Kidney epithelial cell (primary cell): ENCODE measurements around the gene MCCC2. TPM values are rescaled to one million over a fixed set of nuclear protein-coding genes. Genes with fewer than 3 reads are reported as not detected.

Experiments used
- DNase-seq: peaks from one replicate; pipeline ENCODE4 v3.0.0-alpha.2; 2010; ENCODE audit warnings: low read depth
- H3K27me3 ChIP-seq: 2 replicates; pipeline ENCODE4 v1.6.0; 2011; ENCODE audit warnings: low read length; ENCODE audit not compliant: control insufficient read depth, insufficient read depth
- H3K36me3 ChIP-seq: 2 replicates; pipeline ENCODE4 v1.5.1; 2011; ENCODE audit warnings: low read length; ENCODE audit not compliant: control insufficient read depth, insufficient read depth
- H3K4me3 ChIP-seq: 2 replicates; pipeline ENCODE4 v1.5.1; 2011; ENCODE audit warnings: low read depth, mild to moderate bottlenecking, control low read depth, low read length
- CTCF ChIP-seq: IDR thresholded peaks from 2 replicates; pipeline ENCODE4 v1.5.1; 2011; ENCODE audit warnings: mild to moderate bottlenecking, moderate library complexity, low read length, control low read depth, inconsistent platforms; ENCODE audit not compliant: insufficient read depth, poor library complexity, severe bottlenecking
- total RNA-seq: library from RNA; depleted of rRNA; stranded (reverse); fragments of >200 nt; gene quantifications from 2 replicates; pipeline ENCODE4 v1.2.3, GENCODE V29; 2015

Gene MCCC2
- total RNA-seq, 1 donor from 2014 or later: 44.1 TPM

GRCh38 chr5:71631070-71631469, 43.9 kb downstream of the MCCC2 start:
- Histone ChIP-seq H3K4me3 (no peak overlapping the region), H3K36me3 (no peaks in the 10 kb centered on the region), H3K27me3 (no peaks in the 10 kb centered on the region)
- TF ChIP-seq CTCF: no peak
- no peak for DNase-seq

DNA sequence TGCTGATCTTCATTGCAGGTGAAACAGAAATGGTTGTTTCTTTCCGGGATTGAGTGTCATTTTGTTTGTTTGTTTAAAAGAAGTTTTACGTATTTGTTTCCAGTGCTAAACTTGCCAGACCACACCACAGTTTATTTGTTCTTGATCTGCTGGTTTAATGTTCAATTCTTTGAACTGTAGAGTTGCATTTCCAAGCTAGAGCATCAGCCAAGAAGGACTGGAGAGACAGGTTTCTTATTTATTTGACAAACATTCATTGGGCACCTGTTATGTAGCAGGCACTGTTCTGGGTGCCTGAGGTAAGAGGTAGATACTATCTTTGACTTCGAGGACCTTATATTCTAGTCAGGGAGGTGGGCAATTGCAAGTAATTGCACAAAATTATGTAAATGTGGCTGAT, 45.0 kb downstream of the MCCC2 start:
- H3K27me3 ChIP-seq: no peaks in the 10 kb centered on the region

DNA sequence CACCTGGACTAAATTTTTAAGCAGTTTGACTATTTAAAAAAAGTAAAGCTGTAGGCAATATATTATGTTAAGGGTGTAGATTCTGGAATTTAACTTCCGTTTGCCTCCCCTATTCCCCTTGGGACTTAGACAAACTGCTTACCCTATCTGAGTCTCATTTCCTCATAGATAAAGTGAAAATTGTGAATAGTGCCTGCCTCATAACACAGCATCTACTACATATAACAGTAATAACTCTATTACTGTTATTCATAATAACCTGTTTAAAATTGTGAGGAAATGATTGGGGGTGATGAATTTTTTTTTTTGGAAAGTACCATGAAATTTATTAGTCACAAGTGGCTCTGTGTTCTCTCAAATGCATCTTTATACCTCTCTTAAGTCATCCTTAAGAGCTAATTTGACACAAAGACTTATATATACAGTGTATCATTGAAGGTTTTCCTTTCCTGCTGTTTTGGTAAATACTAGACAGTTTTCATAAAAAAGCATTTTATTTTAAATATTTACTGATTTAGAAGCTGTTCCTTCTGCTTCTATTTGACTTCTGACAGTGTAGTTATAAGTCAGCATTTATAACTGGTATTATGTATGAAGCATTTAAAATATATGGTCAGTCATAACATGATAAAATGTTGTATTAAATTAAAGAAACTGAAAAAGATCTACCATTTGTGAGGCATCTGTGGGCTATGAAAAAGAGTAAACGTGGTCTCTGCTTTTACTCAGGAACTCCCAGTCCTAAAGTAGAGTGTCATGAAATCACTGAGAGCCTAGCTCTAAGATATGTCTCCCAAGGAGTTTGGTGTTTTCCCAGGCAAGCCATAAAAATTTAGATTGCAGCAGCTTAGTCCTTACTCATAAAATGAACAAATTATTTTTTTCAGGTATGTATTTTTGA, 46.4 kb downstream of the MCCC2 start:
- no peaks in the 10 kb centered on the region for H3K27me3 ChIP-seq
- no peak for TF ChIP-seq CTCF

More for the DNA sequence above, 45.0 kb downstream of the MCCC2 start:
- Histone ChIP-seq H3K4me3 (no peak overlapping the region), H3K36me3 (no peaks in the 10 kb centered on the region)
- DNase-seq: no peak
- no peak for TF ChIP-seq CTCF

GRCh38 chr5:71637133-71637532, 50.0 kb downstream of the MCCC2 start:
- Histone ChIP-seq H3K36me3 (no peaks in the 10 kb centered on the region), H3K27me3 (no peaks in the 10 kb centered on the region), H3K4me3 (no peak overlapping the region)
- TF ChIP-seq CTCF: no peak
- no peak for DNase-seq

More for the DNA sequence above, 46.4 kb downstream of the MCCC2 start:
- H3K36me3 ChIP-seq: no peaks in the 10 kb centered on the region
- DNase-seq: no peak
- no peak overlapping the region for H3K4me3 ChIP-seq

DNA sequence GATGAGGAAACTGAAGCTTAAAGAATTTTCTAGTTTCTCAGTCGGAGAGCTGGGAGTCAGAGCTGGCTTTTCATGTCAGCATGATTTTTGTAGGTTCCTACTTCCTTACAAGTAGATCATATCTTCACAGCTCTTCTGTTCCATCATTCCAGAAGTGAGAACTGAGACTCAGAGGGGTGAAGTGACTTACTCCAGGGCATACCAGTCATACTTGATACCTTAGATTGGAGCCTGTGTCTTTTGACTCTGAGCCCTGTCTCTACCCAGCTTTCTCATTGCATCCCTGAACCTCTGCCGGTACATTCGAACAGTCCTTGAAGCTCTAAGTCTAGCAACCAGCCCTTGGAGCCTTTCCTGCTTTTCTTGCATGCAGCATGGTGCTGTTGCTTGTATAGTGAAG, 53.3 kb downstream of the MCCC2 start:
- TF ChIP-seq CTCF: no peak
- no peaks in the 10 kb centered on the region for H3K27me3 ChIP-seq
- H3K4me3 ChIP-seq: no peak overlapping the region
- no peak for DNase-seq
- no peaks in the 10 kb centered on the region for H3K36me3 ChIP-seq
